OCI-M2 (cell line): ENCODE data around the gene PYGB.
"Not testable (repeated sequence)": the region's sequence is repeated elsewhere in the genome, so short reads cannot be mapped to it uniquely, and the experiment has no call there.

ENCODE experiments used
- DNase-seq: peaks from one replicate; lab custom pipeline; 2025; ENCODE audit not compliant: unreplicated experiment; lab: John Stamatoyannopoulos, UW

PYGB gene

GRCh38 chr20:25310268-25310920 lies 62.5 kb downstream of the PYGB start:
- DNase-seq, result no peak

GRCh38 chr20:25310921-25311728 lies 63.2 kb downstream of the PYGB start:
- DNase-seq, result no peak

GRCh38 chr20:25312716-25313115 lies 64.8 kb downstream of the PYGB start:
- DNase-seq, result not testable (repeated sequence)

- no peak for DNase-seq
Observed at GRCh38 chr20:25313593-25313992, 65.7 kb downstream of the PYGB start.

- no peak for DNase-seq
Observed at GRCh38 chr20:25314497-25315417, 66.9 kb downstream of the PYGB start.

- no peak for DNase-seq
Observed at GRCh38 chr20:25315418-25316210, 67.7 kb downstream of the PYGB start.

GRCh38 chr20:25316506-25317190 lies 68.8 kb downstream of the PYGB start:
- DNase-seq, result no peak

GRCh38 chr20:25317351-25318075 lies 69.6 kb downstream of the PYGB start:
- DNase-seq, result no peak

GRCh38 chr20:25318471-25319240 lies 70.8 kb downstream of the PYGB start:
- DNase-seq, result no peak

- no peak for DNase-seq
Observed at GRCh38 chr20:25319241-25320034, 71.6 kb downstream of the PYGB start.

- DNase-seq, result no peak
Observed at GRCh38 chr20:25320035-25320800, 72.3 kb downstream of the PYGB start.

- DNase-seq, result no peak
Observed at GRCh38 chr20:25321262-25321831, 73.5 kb downstream of the PYGB start.

GRCh38 chr20:25321991-25322390 lies 74.1 kb downstream of the PYGB start:
- no peak for DNase-seq

GRCh38 chr20:25323496-25324246 lies 75.8 kb downstream of the PYGB start:
- DNase-seq, result no peak

GRCh38 chr20:25324412-25324811 lies 76.5 kb downstream of the PYGB start:
- DNase-seq, result no peak

GRCh38 chr20:25325073-25325472 lies 77.2 kb downstream of the PYGB start:
- no peak for DNase-seq
